OCI-LY7 (cell line): ENCODE results near the gene RAF1. TPM values are rescaled to one million over a fixed set of nuclear protein-coding genes. Genes with fewer than 3 reads are reported as not detected.

ENCODE experiments used
- BruUV-seq: library from RNA; stranded (reverse); fragments of 400-500 nt; replicated peaks from 2 replicates; lab custom pipeline; 2021; lab: Mats Ljungman, UMichigan
- CTCF ChIA-PET: fragments of 300-600 bp; sonication (Branson Sonifier 250); formaldehyde crosslinking; loops from one replicate; lab custom pipeline; 2022; ENCODE audit warnings: antibody characterized with exemption; ENCODE audit not compliant: unreplicated experiment; lab: Charles Lee
- POLR2A ChIA-PET: fragments of 300-600 bp; sonication (Branson Sonifier 250); formaldehyde crosslinking; loops from one replicate; lab custom pipeline; 2022; ENCODE audit warnings: antibody characterized with exemption; lab: Charles Lee
- DNase-seq: peaks from one replicate; pipeline ENCODE4 v3.0.0-alpha.2; 2015; ENCODE audit warnings: low spot score
- H2AFZ ChIP-seq: fragments of 200-600 bp; sonication (generic), shearing (Covaris generic); 2 replicates; pipeline ENCODE4 v1.6.1; 2014; ENCODE audit warnings: mild to moderate bottlenecking, antibody characterized with exemption, low read length, moderate library complexity
- H3K27ac ChIP-seq: fragments of 200-600 bp; sonication (generic); 2 replicates; pipeline ENCODE4 v1.5.1; 2014; ENCODE audit warnings: mixed run types, low read depth, mild to moderate bottlenecking, moderate library complexity, low read length, inconsistent platforms; ENCODE audit not compliant: poor library complexity, severe bottlenecking
- H3K36me3 ChIP-seq: fragments of 200-600 bp; sonication (generic); 2 replicates; pipeline ENCODE4 v1.6.1; 2014; ENCODE audit warnings: mild to moderate bottlenecking, antibody characterized with exemption, low read length, moderate library complexity, mixed read lengths; ENCODE audit not compliant: insufficient read depth
- H3K4me1 ChIP-seq: fragments of 200-600 bp; sonication (generic); 2 replicates; pipeline ENCODE4 v1.5.1; 2014; ENCODE audit warnings: mild to moderate bottlenecking, low read length; ENCODE audit not compliant: insufficient read depth, poor library complexity, severe bottlenecking
- H3K4me2 ChIP-seq: fragments of 200-600 bp; sonication (generic); 2 replicates; pipeline ENCODE4 v1.6.1; 2014; ENCODE audit warnings: mild to moderate bottlenecking, low read length
- H3K4me3 ChIP-seq: fragments of 200-600 bp; sonication (generic); 2 replicates; pipeline ENCODE4 v1.5.1; 2014; ENCODE audit warnings: mild to moderate bottlenecking, low read depth, low read length; ENCODE audit not compliant: poor library complexity, severe bottlenecking
- H3K79me2 ChIP-seq: fragments of 200-600 bp; sonication (generic); 2 replicates; pipeline ENCODE4 v1.6.1; 2016; ENCODE audit warnings: low read depth, mild to moderate bottlenecking, low read length, moderate library complexity, mixed read lengths; ENCODE audit not compliant: insufficient read depth
- H3K9me2 ChIP-seq: fragments of 200-600 bp; sonication (generic); 2 replicates; pipeline ENCODE4 v1.6.1; 2016; ENCODE audit warnings: mild to moderate bottlenecking, low read length, mixed read lengths; ENCODE audit not compliant: insufficient read depth
- H3K9me3 ChIP-seq: fragments of 200-600 bp; sonication (generic); 2 replicates; pipeline ENCODE4 v1.6.1; 2014; ENCODE audit warnings: mild to moderate bottlenecking, mixed run types, low read length, mixed read lengths
- H4K20me1 ChIP-seq: fragments of 200-600 bp; sonication (generic); 2 replicates; pipeline ENCODE4 v1.6.1; 2014; ENCODE audit warnings: mild to moderate bottlenecking, antibody characterized with exemption, low read length, moderate library complexity, mixed read lengths; ENCODE audit not compliant: insufficient read depth
- CTCF ChIP-seq: fragments of 200-600 bp; sonication (generic); conservative IDR thresholded peaks from 2 replicates; pipeline ENCODE4 v1.5.1; 2014; ENCODE audit warnings: mild to moderate bottlenecking, antibody characterized with exemption, low read length, moderate library complexity, mixed read lengths
- EZH2phosphoT487 ChIP-seq: fragments of 200-600 bp; sonication (generic); IDR thresholded peaks from 2 replicates; pipeline ENCODE4 v1.6.1; 2018; ENCODE audit warnings: low read depth, borderline replicate concordance, mild to moderate bottlenecking, mixed run types, antibody characterized with exemption, low read length, moderate library complexity, mixed read lengths
- intact Hi-C: fragments of 100-400 bp; cut with micrococcal nuclease; formaldehyde crosslinking; loops from one replicate; pipeline ENCODE4 v1.10.0; 2022; ENCODE audit not compliant: unreplicated experiment
- total RNA-seq, 2 experiments: library from RNA; depleted of rRNA in 1 of 2; stranded (reverse); fragments of >200 nt in 1 of 2; shearing (Covaris generic) in 1 of 2; gene quantifications; 2 replicates each; pipeline ENCODE4 v1.2.3, GENCODE V29; 2014 to 2022

RAF1 gene
- total RNA-seq, 2 experiments from 2014 or later, result 88.0 to 90.8 TPM

DNA sequence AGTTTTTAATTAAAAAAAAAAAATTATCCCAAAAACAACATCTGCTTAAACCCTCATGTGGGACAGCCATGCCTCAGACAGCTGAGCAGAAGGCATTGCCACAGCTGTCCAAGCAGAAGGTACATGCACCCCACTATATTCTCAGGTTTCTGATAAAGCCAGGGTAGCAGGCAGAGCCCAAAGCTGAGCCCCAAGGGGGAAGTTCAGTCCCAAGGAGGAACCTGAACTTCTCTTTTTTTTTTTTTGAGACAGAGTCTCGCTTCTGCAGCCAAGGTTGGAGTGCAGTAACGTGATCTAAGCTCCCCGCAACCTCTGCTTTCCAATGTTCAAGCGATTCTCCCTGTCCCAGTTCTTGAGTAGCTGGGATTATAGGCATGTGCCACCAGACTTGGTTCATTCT is 73.8 kb downstream of the RAF1 start:
- H2AFZ ChIP-seq, result no peak overlapping the region
- BruUV-seq, result no TSS peak
- POLR2A ChIA-PET, result interaction anchor here (0.7 kb wide), 1 partner anchor 70 kb away, joined by 6 read pairs; no protein-coding TSS in a partner anchor
- H3K36me3 ChIP-seq, result peaks cover 89% of the 10 kb centered on the region
- H3K9me3 ChIP-seq, result no peaks in the 10 kb centered on the region
- H3K4me1 ChIP-seq, result no peaks in the 10 kb centered on the region
- intact Hi-C loops, result no loop called here
- TF ChIP-seq EZH2phosphoT487, result no peak
- no peak for DNase-seq
- H3K4me2 ChIP-seq, result no peak overlapping the region
- H3K4me3 ChIP-seq, result no peak overlapping the region
- H3K79me2 ChIP-seq, result no peaks in the 10 kb centered on the region
- H3K9me2 ChIP-seq, result no peaks in the 10 kb centered on the region
- CTCF ChIA-PET, result no interaction called here
- H3K27ac ChIP-seq, result no peak overlapping the region
- no peaks in the 10 kb centered on the region; the same call in 1 of the 2 replicates for H4K20me1 ChIP-seq

DNA sequence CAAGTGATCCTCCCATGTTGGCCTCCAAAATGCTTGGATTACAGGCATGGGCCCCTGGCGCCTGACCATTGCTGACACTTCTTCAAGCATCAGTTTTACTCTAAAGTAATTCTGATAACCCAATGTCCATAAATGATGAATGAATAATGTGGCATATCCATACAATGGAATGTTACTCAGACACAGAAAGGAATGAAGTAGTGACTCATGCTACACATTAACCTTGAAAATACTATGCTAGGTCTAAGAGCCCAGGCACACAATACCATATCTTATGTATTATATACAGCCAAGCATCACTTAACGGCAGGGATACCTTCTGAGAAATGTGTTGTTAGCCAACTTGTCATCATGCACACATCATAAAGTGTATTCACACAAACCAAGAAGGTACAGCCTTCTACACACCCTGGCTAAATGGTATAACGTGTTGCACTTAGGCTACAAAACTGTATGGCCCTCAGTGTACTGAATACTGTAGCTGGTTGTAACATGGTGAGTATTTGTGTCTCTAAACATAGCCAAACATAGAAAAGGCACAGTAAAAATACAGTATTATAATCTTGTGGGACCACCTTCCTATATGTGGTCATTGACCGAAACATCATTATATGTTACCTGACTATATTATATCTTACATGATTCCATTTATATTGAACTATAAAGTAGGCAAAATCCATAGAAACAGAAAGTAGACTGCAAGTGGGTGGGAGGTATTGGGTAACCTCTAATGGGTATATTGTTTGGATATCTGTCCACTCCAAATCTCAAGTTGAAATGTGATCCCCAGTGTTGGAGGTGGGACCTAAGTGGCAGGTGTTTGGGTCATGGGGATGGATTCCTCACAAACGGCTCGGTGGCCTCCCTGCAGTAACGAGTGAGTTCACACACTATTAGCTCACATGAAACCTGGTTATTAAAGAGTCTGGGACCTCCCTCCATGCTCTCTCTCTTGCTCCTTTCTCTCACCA is 75.6 kb downstream of the RAF1 start:
- no peak for TF ChIP-seq CTCF
- TF ChIP-seq EZH2phosphoT487, result no peak
- ChIA-PET POLR2A (interaction anchor here (1.1 kb wide), 1 partner anchor 11 kb away, joined by 3 read pairs; no protein-coding TSS in a partner anchor), CTCF (no interaction called here)
- BruUV-seq, result no TSS peak
- Histone ChIP-seq H2AFZ (no peak overlapping the region), H3K4me1 (no peaks in the 10 kb centered on the region), H3K36me3 (peaks cover 89% of the 10 kb centered on the region), H3K9me3 (no peaks in the 10 kb centered on the region), H3K4me2 (no peak overlapping the region), H3K27ac (no peak overlapping the region), H3K9me2 (no peaks in the 10 kb centered on the region), H3K4me3 (no peak overlapping the region), H4K20me1 (no peaks in the 10 kb centered on the region; the same call in 1 of the 2 replicates), H3K79me2 (no peaks in the 10 kb centered on the region)
- intact Hi-C loops, result no loop called here
- no peak for DNase-seq

DNA sequence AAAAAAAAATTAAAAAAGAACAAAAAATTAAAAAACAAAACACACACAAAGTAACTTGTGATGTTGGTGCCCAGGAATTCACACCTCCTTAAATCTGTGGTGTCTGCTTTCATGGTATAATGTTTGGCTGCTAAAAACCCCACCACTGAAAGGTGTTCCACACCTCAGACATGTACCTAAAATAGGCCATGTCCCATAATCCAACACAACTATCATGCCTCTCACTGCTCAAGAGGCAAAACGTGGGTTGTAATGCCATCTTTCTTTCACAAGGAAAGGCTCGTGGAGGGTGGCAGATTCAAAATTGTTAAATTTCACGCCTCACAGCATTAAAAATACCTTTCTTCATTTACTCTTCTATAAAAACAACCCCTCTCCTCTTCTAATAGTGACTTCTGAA is 77.5 kb downstream of the RAF1 start:
- Histone ChIP-seq H4K20me1 (no peaks in the 10 kb centered on the region), H3K27ac (peak overlapping the region; percentile 23), H3K79me2 (no peaks in the 10 kb centered on the region), H3K9me3 (no peaks in the 10 kb centered on the region), H3K4me2 (no peak overlapping the region), H3K4me3 (no peak overlapping the region), H2AFZ (no peak overlapping the region), H3K4me1 (no peaks in the 10 kb centered on the region), H3K36me3 (peaks cover 94% of the 10 kb centered on the region), H3K9me2 (no peaks in the 10 kb centered on the region)
- ChIA-PET CTCF (no interaction called here), POLR2A (no interaction called here)
- DNase-seq, result no peak
- intact Hi-C loops, result no loop called here
- TF ChIP-seq CTCF (no peak), EZH2phosphoT487 (no peak)
- BruUV-seq, result TSS peak; percentile 26
